Measurements from ENCODE around the gene RNF207.

RNF207 gene

DNA sequence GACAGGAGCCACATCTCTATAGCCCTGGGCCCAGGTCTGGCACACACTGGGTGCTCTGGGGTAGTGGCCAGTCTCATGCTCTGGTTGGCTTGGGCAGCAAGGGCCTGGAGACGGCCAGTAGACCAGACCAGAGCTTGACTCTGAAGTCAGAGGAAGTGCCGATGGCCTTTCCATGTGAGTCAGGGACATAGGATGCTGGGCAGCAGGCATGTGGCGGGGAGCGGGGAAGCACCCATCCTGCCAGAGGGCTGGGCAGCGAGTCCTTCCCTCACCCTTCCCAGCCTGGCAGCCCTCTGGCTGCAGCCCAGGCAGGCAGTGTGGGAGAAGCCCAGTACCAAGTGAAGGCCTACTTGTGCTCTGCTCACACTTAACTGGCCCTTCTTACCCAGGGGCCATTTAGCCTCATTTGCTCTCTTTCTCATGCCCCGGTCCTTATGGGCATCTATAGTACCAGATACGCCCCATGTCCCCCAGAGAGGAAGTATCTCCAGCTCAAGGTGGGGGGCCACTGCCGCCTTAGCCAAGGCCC lies 51.7 kb downstream of the RNF207 start:
- Histone ChIP-seq H3K27ac (ENCODE audit: low read depth, low read length) (no peak overlapping the region), H3K9ac (ENCODE audit: low read length in 5 of 5) (no peak overlapping the region), H3K36me3 (ENCODE audit: control insufficient read depth in 5 of 5, insufficient read depth in 5 of 5, low read length in 5 of 5) (peaks cover 0 to 15% (median 8%) of the 10 kb centered on the region in 5 donors), H3K27me3 (ENCODE audit: control insufficient read depth in 5 of 5, insufficient read depth in 4 of 5, low read length in 5 of 5) (peaks cover 0 to 5% (median 0%) of the 10 kb centered on the region in 5 donors), H3K4me3 (ENCODE audit: low read depth in 1 of 5, low read length in 5 of 5) (no peak overlapping the region), H3K9me3 (ENCODE audit: control insufficient read depth in 5 of 5, low read length in 5 of 5) (no peaks in the 10 kb centered on the region), H3K4me1 (ENCODE audit: control insufficient read depth in 5 of 5, insufficient read depth in 5 of 5, low read length in 5 of 5) (peaks cover 0 to 43% (median 35%) of the 10 kb centered on the region in 5 donors)

DNA sequence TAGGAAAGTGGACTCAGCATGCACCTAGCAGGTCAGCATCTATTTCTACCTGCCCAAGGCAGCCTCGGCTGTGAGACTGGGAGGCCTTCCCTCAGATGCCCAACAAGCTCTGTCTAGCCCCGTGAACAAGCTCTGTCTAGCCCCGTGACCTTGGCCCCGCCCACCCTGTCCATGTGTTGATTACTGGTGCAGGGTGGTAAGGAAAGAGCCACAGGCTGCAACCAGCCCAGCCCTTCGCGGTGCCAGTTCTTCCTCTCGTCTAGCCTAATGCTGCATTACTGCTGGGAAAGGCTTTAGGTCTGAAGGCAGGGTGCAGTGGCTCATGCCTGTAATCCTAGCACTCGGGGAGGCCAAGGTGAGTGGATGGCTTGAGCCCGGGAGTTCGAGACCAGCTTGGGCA lies 52.8 kb downstream of the RNF207 start:
- H3K4me3 ChIP-seq (ENCODE audit: low read depth in 1 of 5, low read length in 5 of 5) = no peak overlapping the region
- peaks cover 2 to 54% (median 45%) of the 10 kb centered on the region in 5 donors for H3K4me1 ChIP-seq (ENCODE audit: control insufficient read depth in 5 of 5, insufficient read depth in 5 of 5, low read length in 5 of 5)
- H3K27ac ChIP-seq (ENCODE audit: low read depth, low read length) = no peak overlapping the region
- peaks cover 0 to 5% (median 0%) of the 10 kb centered on the region in 5 donors for H3K27me3 ChIP-seq (ENCODE audit: control insufficient read depth in 5 of 5, insufficient read depth in 4 of 5, low read length in 5 of 5)
- H3K9me3 ChIP-seq (ENCODE audit: control insufficient read depth in 5 of 5, low read length in 5 of 5) = no peaks in the 10 kb centered on the region
- H3K36me3 ChIP-seq (ENCODE audit: control insufficient read depth in 5 of 5, insufficient read depth in 5 of 5, low read length in 5 of 5) = peaks cover 0 to 11% (median 8%) of the 10 kb centered on the region in 5 donors
- H3K9ac ChIP-seq (ENCODE audit: low read length in 5 of 5) = no peak overlapping the region

DNA sequence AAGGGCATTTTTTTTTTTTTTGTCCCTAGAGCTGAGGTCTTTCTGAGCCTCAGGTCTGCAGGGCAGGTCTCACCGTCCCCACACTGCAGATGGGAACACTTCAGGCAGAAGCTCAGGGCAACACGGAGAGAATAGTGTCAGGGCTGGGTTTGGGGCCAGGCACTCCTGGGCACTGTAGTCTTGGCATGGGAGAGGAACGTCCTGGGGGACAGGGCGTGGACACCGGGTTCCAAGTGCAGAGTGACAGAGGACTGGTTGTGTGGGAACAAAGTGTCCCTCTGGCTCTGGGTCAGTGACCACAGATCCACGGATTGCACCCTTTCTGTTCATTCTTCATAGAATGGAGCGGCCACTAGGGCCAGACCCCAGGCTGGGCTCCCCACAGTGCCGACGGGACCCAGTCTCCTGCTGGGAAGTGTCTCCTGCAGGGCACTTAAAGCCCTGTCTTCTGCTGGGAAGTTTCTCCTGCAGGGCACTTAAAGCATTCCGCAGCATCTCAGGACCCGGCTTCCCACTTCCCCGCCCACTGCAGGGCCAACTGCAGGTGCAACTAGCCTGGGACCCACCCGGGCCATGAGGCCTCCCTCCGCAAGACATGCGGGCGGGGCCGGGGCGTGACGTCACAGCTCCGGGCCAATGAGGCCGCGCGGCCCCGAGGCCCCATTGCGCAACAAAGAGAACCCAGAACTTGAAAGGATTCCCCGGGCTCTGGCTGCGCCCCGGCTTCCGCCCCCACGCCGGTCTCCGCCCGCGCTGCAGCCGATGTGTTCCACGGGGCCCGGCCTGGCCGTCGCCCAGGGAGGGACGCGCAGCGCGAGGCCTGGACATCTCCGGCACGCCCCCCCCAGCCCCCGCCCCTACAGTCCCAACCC lies 53.8 kb downstream of the RNF207 start:
- Histone ChIP-seq H3K27me3 (ENCODE audit: control insufficient read depth in 5 of 5, insufficient read depth in 4 of 5, low read length in 5 of 5) (peaks cover 0 to 2% (median 0%) of the 10 kb centered on the region in 5 donors), H3K4me3 (ENCODE audit: low read depth in 1 of 5, low read length in 5 of 5) (peak overlapping the region; percentile 3 to 67 (median 19)), H3K4me1 (ENCODE audit: control insufficient read depth in 5 of 5, insufficient read depth in 5 of 5, low read length in 5 of 5) (peaks cover 2 to 62% (median 48%) of the 10 kb centered on the region in 5 donors), H3K36me3 (ENCODE audit: control insufficient read depth in 5 of 5, insufficient read depth in 5 of 5, low read length in 5 of 5) (peaks cover 0 to under 1% (median 0%) of the 10 kb centered on the region in 5 donors), H3K27ac (ENCODE audit: low read depth, low read length) (no peak overlapping the region), H3K9ac (ENCODE audit: low read length in 5 of 5) (no peak overlapping the region), H3K9me3 (ENCODE audit: control insufficient read depth in 5 of 5, low read length in 5 of 5) (no peaks in the 10 kb centered on the region)

DNA sequence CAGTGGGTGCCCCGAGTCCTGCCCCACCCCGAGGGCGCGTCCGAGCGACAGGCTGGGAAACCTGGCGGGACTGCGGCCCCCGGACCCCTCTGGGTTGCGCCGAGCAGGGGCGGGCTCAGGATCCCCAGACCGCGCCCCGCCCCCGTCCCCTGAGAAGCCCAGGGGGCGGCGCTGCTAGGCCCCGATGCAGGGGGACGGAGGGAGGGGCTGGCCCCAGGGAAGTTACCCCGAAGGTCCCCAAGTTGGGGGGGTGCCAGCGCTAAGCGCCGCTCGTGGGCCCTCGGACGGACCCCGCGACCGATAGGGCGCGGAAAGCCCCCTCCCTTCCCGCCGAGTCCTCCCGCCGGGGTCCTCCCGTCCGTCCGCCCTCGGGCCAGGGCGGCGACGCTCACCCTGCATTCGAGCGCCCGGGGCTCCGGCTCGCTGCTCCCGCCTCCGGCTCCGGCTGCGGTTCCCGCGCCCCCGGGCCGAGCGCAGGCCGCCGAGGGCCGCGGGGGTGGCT lies 54.6 kb downstream of the RNF207 start:
- H3K27me3 ChIP-seq (ENCODE audit: control insufficient read depth in 5 of 5, insufficient read depth in 4 of 5, low read length in 5 of 5) = peaks cover 0 to 2% (median 0%) of the 10 kb centered on the region in 5 donors
- H3K4me3 ChIP-seq (ENCODE audit: low read depth in 1 of 5, low read length in 5 of 5) = peak overlapping the region in 4 of 5 donors; percentile 22 to 67 (median 58)
- H3K9ac ChIP-seq (ENCODE audit: low read length in 5 of 5) = peak overlapping the region in 1 of 5 donors; percentile 64
- no peaks in the 10 kb centered on the region for H3K9me3 ChIP-seq (ENCODE audit: control insufficient read depth in 5 of 5, low read length in 5 of 5)
- no peaks in the 10 kb centered on the region for H3K36me3 ChIP-seq (ENCODE audit: control insufficient read depth in 5 of 5, insufficient read depth in 5 of 5, low read length in 5 of 5)
- H3K27ac ChIP-seq (ENCODE audit: low read depth, low read length) = no peak overlapping the region
- peaks cover 2 to 62% (median 48%) of the 10 kb centered on the region in 5 donors for H3K4me1 ChIP-seq (ENCODE audit: control insufficient read depth in 5 of 5, insufficient read depth in 5 of 5, low read length in 5 of 5)

DNA sequence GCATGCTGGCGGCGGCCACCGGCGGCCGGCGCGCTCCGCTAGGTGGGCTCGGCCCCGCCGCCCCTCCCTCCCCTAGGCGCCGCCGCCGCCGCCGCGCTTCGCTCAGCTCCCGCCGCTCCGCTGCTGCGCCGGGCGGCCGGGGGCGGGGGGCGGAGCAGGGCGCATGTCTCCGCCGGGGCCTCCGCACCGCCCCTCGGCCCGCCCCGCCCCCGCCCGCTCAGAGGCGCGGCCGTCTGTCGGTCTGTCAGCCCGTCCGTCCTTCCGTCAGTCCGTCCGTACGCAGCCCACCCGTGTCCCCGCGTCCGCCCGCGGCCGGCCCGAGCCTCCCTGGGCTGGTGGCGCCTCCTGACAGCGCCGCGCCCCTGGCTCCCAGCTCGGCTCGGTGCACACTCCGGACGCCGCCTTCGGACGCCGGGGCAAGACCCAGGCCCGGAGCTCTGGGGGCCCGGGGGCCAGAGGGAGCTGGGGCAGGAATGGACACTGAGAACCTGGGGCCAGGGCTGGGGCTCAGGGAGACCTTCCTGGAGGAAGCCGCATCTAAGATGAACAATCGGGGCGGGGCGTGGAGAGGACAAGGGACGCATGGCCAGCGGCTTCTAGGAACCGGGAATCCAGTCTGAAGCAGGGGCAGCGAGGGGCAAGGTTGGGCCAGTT lies 55.2 kb downstream of the RNF207 start, which contains the start of gene GPR153:
Gene GPR153, minus strand, starts transcription at position 138 of the 654 bp plus-strand sequence. CDS start 6,193 bp downstream, outside the sequence.
- H3K36me3 ChIP-seq (ENCODE audit: control insufficient read depth in 5 of 5, insufficient read depth in 5 of 5, low read length in 5 of 5) = no peaks in the 10 kb centered on the region
- peak within 1 kb of the TSS in 2 of 5 donors; percentile 47 to 64 for H3K9ac ChIP-seq (ENCODE audit: low read length in 5 of 5)
- H3K4me1 ChIP-seq (ENCODE audit: control insufficient read depth in 5 of 5, insufficient read depth in 5 of 5, low read length in 5 of 5) = peaks cover 2 to 62% (median 48%) of the 10 kb centered on the region in 5 donors
- peaks cover 0 to 2% (median 0%) of the 10 kb centered on the region in 5 donors for H3K27me3 ChIP-seq (ENCODE audit: control insufficient read depth in 5 of 5, insufficient read depth in 4 of 5, low read length in 5 of 5)
- peak within 1 kb of the TSS in 4 of 5 donors; percentile 27 to 67 (median 58) for H3K4me3 ChIP-seq (ENCODE audit: low read depth in 1 of 5, low read length in 5 of 5)
- no peaks in the 10 kb centered on the region for H3K9me3 ChIP-seq (ENCODE audit: control insufficient read depth in 5 of 5, low read length in 5 of 5)
- no peak within 1 kb of the TSS for H3K27ac ChIP-seq (ENCODE audit: low read depth, low read length)

DNA sequence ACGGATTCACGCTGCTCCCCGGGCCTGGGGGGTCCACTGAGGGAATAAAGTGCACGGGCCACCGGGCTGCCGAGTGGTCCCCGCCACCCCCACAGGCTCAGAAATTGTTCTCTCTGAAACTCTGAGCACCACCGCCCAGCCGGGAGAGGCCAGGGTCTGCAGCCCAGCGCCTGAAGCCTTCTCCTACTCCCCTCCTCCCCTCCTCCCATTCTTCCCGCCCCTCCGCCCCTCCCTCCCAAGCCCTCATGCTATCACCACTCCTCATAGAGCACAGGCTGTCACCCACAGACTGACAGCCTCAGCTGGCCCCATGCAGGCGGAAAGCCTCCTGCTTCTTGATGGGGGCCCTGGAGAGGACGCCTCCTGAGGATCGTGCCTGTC lies 55.7 kb downstream of the RNF207 start:
- peaks cover 2 to 59% (median 45%) of the 10 kb centered on the region in 5 donors for H3K4me1 ChIP-seq (ENCODE audit: control insufficient read depth in 5 of 5, insufficient read depth in 5 of 5, low read length in 5 of 5)
- H3K36me3 ChIP-seq (ENCODE audit: control insufficient read depth in 5 of 5, insufficient read depth in 5 of 5, low read length in 5 of 5) = no peaks in the 10 kb centered on the region
- peak overlapping the region in 3 of 5 donors; percentile 48 to 67 (median 54) for H3K4me3 ChIP-seq (ENCODE audit: low read depth in 1 of 5, low read length in 5 of 5)
- H3K9me3 ChIP-seq (ENCODE audit: control insufficient read depth in 5 of 5, low read length in 5 of 5) = no peaks in the 10 kb centered on the region
- H3K9ac ChIP-seq (ENCODE audit: low read length in 5 of 5) = no peak overlapping the region
- no peak overlapping the region for H3K27ac ChIP-seq (ENCODE audit: low read depth, low read length)
- peaks cover 0 to 2% (median 0%) of the 10 kb centered on the region in 5 donors for H3K27me3 ChIP-seq (ENCODE audit: control insufficient read depth in 5 of 5, insufficient read depth in 4 of 5, low read length in 5 of 5)

DNA sequence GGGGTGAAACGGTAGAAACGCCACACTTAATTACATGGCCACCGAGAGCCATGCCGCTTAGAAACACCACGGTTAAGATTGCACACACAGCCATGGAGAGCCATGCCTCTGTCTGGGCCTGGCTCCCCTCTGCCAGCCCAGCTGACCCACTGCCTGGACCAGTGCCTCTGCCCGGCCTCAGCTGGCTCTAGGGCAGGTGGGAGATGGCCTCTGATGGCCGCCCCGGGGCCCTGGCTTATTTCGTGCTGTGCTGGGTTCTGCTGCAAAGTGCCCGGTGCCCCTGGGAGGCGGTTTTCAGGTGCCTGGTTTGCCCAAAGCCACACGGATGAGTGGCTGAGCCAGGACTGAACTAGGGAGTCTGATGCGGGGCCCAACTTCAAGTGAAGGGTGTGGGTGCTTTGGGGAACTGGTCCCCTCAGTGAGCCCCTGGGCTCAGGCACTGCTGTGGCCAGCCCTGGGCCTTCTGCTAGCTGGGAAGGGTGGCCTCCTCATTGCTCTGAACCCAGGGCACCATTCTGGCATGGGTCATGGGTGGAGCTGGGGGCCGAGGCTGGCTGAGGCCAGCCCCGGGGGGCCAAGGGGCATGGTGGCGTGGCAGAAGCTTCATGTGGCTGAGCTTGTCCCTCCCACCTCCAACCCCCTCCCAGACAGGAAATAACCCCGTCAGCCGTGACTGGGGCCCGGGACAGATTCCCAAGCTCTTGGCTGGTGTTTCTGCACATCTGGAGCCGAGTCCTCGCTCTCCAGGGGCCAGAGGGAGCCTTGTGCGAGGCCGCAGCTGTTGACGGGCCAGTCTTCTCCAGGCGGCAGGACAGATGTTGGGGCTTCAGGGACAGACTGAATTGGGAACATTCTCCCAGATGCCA lies 56.9 kb downstream of the RNF207 start:
- Histone ChIP-seq H3K36me3 (ENCODE audit: control insufficient read depth in 5 of 5, insufficient read depth in 5 of 5, low read length in 5 of 5) (no peaks in the 10 kb centered on the region), H3K9me3 (ENCODE audit: control insufficient read depth in 5 of 5, low read length in 5 of 5) (no peaks in the 10 kb centered on the region), H3K4me3 (ENCODE audit: low read depth in 1 of 5, low read length in 5 of 5) (no peak overlapping the region), H3K4me1 (ENCODE audit: control insufficient read depth in 5 of 5, insufficient read depth in 5 of 5, low read length in 5 of 5) (peaks cover 2 to 48% (median 35%) of the 10 kb centered on the region in 5 donors), H3K9ac (ENCODE audit: low read length in 5 of 5) (no peak overlapping the region), H3K27me3 (ENCODE audit: control insufficient read depth in 5 of 5, insufficient read depth in 4 of 5, low read length in 5 of 5) (peaks cover 0 to 2% (median 0%) of the 10 kb centered on the region in 5 donors), H3K27ac (ENCODE audit: low read depth, low read length) (no peak overlapping the region)

DNA sequence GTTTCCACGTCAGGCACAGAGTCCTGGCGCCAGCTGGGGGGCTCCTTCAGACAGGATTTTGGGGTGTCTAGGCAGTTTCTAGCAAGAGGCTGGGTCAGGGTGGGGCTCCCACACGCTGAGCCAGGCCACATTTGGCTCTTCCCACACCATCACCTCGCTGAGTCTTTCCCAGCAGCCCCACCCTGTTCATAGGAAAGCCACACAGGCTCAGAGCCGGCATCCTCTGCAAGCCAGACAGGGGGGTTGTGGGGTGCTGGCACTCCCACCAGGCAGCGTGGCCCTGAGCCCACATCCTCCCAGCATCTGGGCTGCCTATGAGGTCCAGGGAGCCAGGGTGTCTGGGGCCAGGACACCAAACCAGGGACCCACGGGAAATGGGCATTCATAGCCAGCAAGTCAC lies 57.8 kb downstream of the RNF207 start:
- Histone ChIP-seq H3K27me3 (ENCODE audit: control insufficient read depth in 5 of 5, insufficient read depth in 4 of 5, low read length in 5 of 5) (peaks cover 0 to 2% (median 0%) of the 10 kb centered on the region in 5 donors), H3K4me1 (ENCODE audit: control insufficient read depth in 5 of 5, insufficient read depth in 5 of 5, low read length in 5 of 5) (peaks cover 2 to 47% (median 34%) of the 10 kb centered on the region in 5 donors), H3K36me3 (ENCODE audit: control insufficient read depth in 5 of 5, insufficient read depth in 5 of 5, low read length in 5 of 5) (no peaks in the 10 kb centered on the region), H3K9ac (ENCODE audit: low read length in 5 of 5) (no peak overlapping the region), H3K27ac (ENCODE audit: low read depth, low read length) (no peak overlapping the region), H3K9me3 (ENCODE audit: control insufficient read depth in 5 of 5, low read length in 5 of 5) (no peaks in the 10 kb centered on the region), H3K4me3 (ENCODE audit: low read depth in 1 of 5, low read length in 5 of 5) (no peak overlapping the region)

DNA sequence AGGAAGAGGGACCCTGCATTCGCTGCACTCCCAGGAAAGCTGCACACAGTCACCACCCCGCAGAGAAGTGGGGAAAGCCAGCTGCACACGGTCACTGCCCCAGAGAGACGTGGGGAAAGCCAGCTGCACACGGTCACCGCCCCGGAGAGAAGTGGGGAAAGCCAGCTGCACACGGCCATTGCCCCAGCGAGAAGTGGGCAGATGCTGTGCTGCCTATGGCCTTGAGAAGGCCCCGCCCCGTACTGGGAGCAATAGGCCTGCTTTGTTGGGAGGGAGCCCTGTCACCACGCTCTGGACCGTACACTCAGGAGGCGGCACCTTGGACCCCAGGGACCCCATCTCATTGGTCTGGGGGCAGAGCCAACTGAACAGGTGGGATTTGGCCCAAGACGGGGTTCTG lies 59.2 kb downstream of the RNF207 start:
- Histone ChIP-seq H3K4me3 (ENCODE audit: low read depth in 1 of 5, low read length in 5 of 5) (no peak overlapping the region), H3K4me1 (ENCODE audit: control insufficient read depth in 5 of 5, insufficient read depth in 5 of 5, low read length in 5 of 5) (peaks cover 2 to 35% (median 27%) of the 10 kb centered on the region in 5 donors), H3K27me3 (ENCODE audit: control insufficient read depth in 5 of 5, insufficient read depth in 4 of 5, low read length in 5 of 5) (peaks cover 0 to 2% (median 0%) of the 10 kb centered on the region in 5 donors)

More for the DNA sequence above, 59.2 kb downstream of the RNF207 start:
- H3K27ac ChIP-seq (ENCODE audit: low read depth, low read length) = no peak overlapping the region
- no peaks in the 10 kb centered on the region for H3K9me3 ChIP-seq (ENCODE audit: control insufficient read depth in 5 of 5, low read length in 5 of 5)
- H3K36me3 ChIP-seq (ENCODE audit: control insufficient read depth in 5 of 5, insufficient read depth in 5 of 5, low read length in 5 of 5) = no peaks in the 10 kb centered on the region
- no peak overlapping the region for H3K9ac ChIP-seq (ENCODE audit: low read length in 5 of 5)
